Measurements from ENCODE around the gene FGF2. TPM values are rescaled to one million over a fixed set of nuclear protein-coding genes. Genes with fewer than 3 reads are reported as not detected.
A peak's percentile ranks its signal among the peaks of the same experiment; 100 is the strongest.

FGF2 gene
- total RNA-seq, 1 experiment from 2014 or later, result 4.1 TPM

- Histone ChIP-seq H3F3A (ENCODE audit: low read length, unreplicated experiment) (no peaks in the 10 kb centered on the region), H2AFZ (ENCODE audit: low read length) (no peak overlapping the region), H3K4me3 (ENCODE audit: low read length) (no peak overlapping the region), H3K9me3 (ENCODE audit: low read length) (no peaks in the 10 kb centered on the region), H3K9ac (ENCODE audit: low read length) (no peak overlapping the region), H3K27me3 (ENCODE audit: low read length) (no peaks in the 10 kb centered on the region), H3K27ac (ENCODE audit: low read length) (no peak overlapping the region), H3K9me2 (replicated peaks; ENCODE audit: low read length) (no peaks in the 10 kb centered on the region), H3K4me1 (ENCODE audit: insufficient read depth, low read length) (no peaks in the 10 kb centered on the region), H3K79me2 (ENCODE audit: low read length) (no peaks in the 10 kb centered on the region), H4K20me1 (ENCODE audit: low read length) (no peaks in the 10 kb centered on the region), H3K36me3 (ENCODE audit: low read depth, low read length) (peaks cover 7% of the 10 kb centered on the region; the same call in 1 of the 2 replicates), H3K4me2 (ENCODE audit: low read length) (no peak overlapping the region)
- POLR2A ChIA-PET (ENCODE audit: unreplicated experiment), result no interaction called here
- ATAC-seq, result no peak
- BruUV-seq (replicated peaks), result no TSS peak
- DNase-seq, result no peak
- TF ChIP-seq CTCF (conservative IDR thresholded peaks at IDR 0.05; ENCODE audit: low read depth, low read length) (no peak), EZH2 (IDR thresholded peaks at IDR 0.05; ENCODE audit: low read length, unreplicated experiment) (no peak), EZH2phosphoT487 (IDR thresholded peaks at IDR 0.05; ENCODE audit: borderline replicate concordance, low read length) (no peak)
- intact Hi-C loops (cut with micrococcal nuclease), result no loop called here
- CTCF ChIA-PET, result no interaction called here
These were observed 56.5 kb downstream of the FGF2 start for GRCh38 chr4:122882857-122883735.

DNA sequence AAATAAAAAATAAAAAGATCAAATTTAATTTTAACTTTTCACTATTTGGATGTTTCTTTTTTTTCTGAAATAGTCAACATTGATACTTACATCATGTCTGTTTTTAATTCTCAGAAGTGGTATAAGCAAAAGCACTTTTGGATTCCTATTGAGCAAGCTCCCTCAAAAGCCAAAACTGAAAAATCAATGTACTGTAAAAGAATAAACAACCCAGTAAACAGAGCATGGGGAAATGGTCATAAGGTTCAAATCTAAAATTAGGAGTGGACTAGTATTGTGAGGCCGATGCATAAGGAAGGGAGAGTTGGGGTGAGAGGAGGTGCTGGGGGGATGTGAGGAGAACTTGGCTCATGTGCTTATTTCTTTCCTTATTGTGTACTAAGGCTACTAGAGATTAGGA lies 57.9 kb downstream of the FGF2 start:
- DNase-seq, result no peak
- TF ChIP-seq CTCF (conservative IDR thresholded peaks at IDR 0.05; ENCODE audit: low read depth, low read length), result no peak
- TF ChIP-seq EZH2 (IDR thresholded peaks at IDR 0.05; ENCODE audit: low read length, unreplicated experiment), result no peak
- TF ChIP-seq EZH2phosphoT487 (IDR thresholded peaks at IDR 0.05; ENCODE audit: borderline replicate concordance, low read length), result no peak
- no peak for ATAC-seq
- POLR2A ChIA-PET (ENCODE audit: unreplicated experiment), result no interaction called here
- H3K9me3 ChIP-seq (ENCODE audit: low read length), result no peaks in the 10 kb centered on the region
- no peak overlapping the region for H2AFZ ChIP-seq (ENCODE audit: low read length)
- H3K36me3 ChIP-seq (ENCODE audit: low read depth, low read length), result peaks cover 7% of the 10 kb centered on the region; the same call in 1 of the 2 replicates
- no peak overlapping the region for H3K4me2 ChIP-seq (ENCODE audit: low read length)
- H3K9ac ChIP-seq (ENCODE audit: low read length), result no peak overlapping the region
- H3F3A ChIP-seq (ENCODE audit: low read length, unreplicated experiment), result no peaks in the 10 kb centered on the region
- H3K9me2 ChIP-seq (replicated peaks; ENCODE audit: low read length), result no peaks in the 10 kb centered on the region
- CTCF ChIA-PET, result no interaction called here
- H3K79me2 ChIP-seq (ENCODE audit: low read length), result no peaks in the 10 kb centered on the region
- BruUV-seq (replicated peaks), result no TSS peak
- H3K27ac ChIP-seq (ENCODE audit: low read length), result no peak overlapping the region
- H4K20me1 ChIP-seq (ENCODE audit: low read length), result no peaks in the 10 kb centered on the region
- H3K27me3 ChIP-seq (ENCODE audit: low read length), result no peaks in the 10 kb centered on the region
- intact Hi-C loops (cut with micrococcal nuclease), result no loop called here
- no peak overlapping the region for H3K4me3 ChIP-seq (ENCODE audit: low read length)
- H3K4me1 ChIP-seq (ENCODE audit: insufficient read depth, low read length), result peaks cover 7% of the 10 kb centered on the region; the same call in 1 of the 2 replicates

GRCh38 chr4:122889726-122890125 lies 63.1 kb downstream of the FGF2 start:
- peak overlapping the region; percentile 91 for H3K27ac ChIP-seq (ENCODE audit: low read length)
- no peak for TF ChIP-seq EZH2 (IDR thresholded peaks at IDR 0.05; ENCODE audit: low read length, unreplicated experiment)
- no peak for TF ChIP-seq EZH2phosphoT487 (IDR thresholded peaks at IDR 0.05; ENCODE audit: borderline replicate concordance, low read length)
- TF ChIP-seq CTCF (conservative IDR thresholded peaks at IDR 0.05; ENCODE audit: low read depth, low read length), result no peak
- ATAC-seq (peak; percentile 91), DNase-seq (peak; percentile 53)
- no peaks in the 10 kb centered on the region for H3F3A ChIP-seq (ENCODE audit: low read length, unreplicated experiment)
- no peaks in the 10 kb centered on the region for H4K20me1 ChIP-seq (ENCODE audit: low read length)
- H3K36me3 ChIP-seq (ENCODE audit: low read depth, low read length), result no peaks in the 10 kb centered on the region
- peak overlapping the region; percentile 20; the same call in 1 of the 2 replicates for H3K4me3 ChIP-seq (ENCODE audit: low read length)
- H3K27me3 ChIP-seq (ENCODE audit: low read length), result no peaks in the 10 kb centered on the region
- BruUV-seq (replicated peaks), result TSS peak; percentile 80
- H3K4me2 ChIP-seq (ENCODE audit: low read length), result peak overlapping the region; percentile 63
- no peaks in the 10 kb centered on the region for H3K9me3 ChIP-seq (ENCODE audit: low read length)
- H3K4me1 ChIP-seq (ENCODE audit: insufficient read depth, low read length), result peaks cover 17% of the 10 kb centered on the region
- no peaks in the 10 kb centered on the region for H3K79me2 ChIP-seq (ENCODE audit: low read length)
- ChIA-PET POLR2A (ENCODE audit: unreplicated experiment) (no interaction called here), CTCF (interaction anchor here (0.6 kb wide), 1 partner anchor 61 kb away, joined by 3 read pairs; no protein-coding TSS in a partner anchor)
- no peaks in the 10 kb centered on the region for H3K9me2 ChIP-seq (replicated peaks; ENCODE audit: low read length)
- H2AFZ ChIP-seq (ENCODE audit: low read length), result no peak overlapping the region
- peak overlapping the region; percentile 64 for H3K9ac ChIP-seq (ENCODE audit: low read length)
- intact Hi-C loops (cut with micrococcal nuclease), result no loop called here
